CD4-positive, alpha-beta T cell treated with Interleukin-17A for 4 hours (primary cell): Measurements from ENCODE around the gene FER1L5.

ENCODE experiments used
- DNase-seq: peaks from one replicate; pipeline ENCODE4 v3.0.0-alpha.2; 2020; ENCODE audit warnings: mixed read lengths

The FER1L5 gene

GRCh38 chr2:96683972-96684820, 41.6 kb downstream of the FER1L5 start:
- DNase-seq = no peak

GRCh38 chr2:96684883-96685576, 42.5 kb downstream of the FER1L5 start:
- no peak for DNase-seq

GRCh38 chr2:96685577-96686459, 43.3 kb downstream of the FER1L5 start:
- no peak for DNase-seq

DNA sequence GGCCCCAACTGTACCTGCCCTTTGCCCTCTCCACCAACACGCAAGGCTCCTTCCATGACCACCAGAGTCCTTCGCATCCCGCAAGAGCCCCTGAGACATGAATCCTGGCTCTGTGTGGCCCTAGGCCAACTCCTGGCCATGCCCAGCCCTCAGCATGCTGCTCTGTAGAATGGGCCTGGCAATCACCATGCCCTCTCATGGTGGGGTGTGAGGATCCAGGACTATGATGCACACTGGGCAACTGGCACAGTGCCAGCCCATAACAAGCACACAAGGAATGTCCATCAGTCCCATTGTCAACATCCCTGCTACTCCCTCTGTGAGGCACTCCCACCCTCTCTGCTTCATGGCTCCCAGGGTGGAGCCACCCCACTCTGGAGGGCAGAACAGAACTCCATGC, 44.7 kb downstream of the FER1L5 start:
- no peak for DNase-seq

DNA sequence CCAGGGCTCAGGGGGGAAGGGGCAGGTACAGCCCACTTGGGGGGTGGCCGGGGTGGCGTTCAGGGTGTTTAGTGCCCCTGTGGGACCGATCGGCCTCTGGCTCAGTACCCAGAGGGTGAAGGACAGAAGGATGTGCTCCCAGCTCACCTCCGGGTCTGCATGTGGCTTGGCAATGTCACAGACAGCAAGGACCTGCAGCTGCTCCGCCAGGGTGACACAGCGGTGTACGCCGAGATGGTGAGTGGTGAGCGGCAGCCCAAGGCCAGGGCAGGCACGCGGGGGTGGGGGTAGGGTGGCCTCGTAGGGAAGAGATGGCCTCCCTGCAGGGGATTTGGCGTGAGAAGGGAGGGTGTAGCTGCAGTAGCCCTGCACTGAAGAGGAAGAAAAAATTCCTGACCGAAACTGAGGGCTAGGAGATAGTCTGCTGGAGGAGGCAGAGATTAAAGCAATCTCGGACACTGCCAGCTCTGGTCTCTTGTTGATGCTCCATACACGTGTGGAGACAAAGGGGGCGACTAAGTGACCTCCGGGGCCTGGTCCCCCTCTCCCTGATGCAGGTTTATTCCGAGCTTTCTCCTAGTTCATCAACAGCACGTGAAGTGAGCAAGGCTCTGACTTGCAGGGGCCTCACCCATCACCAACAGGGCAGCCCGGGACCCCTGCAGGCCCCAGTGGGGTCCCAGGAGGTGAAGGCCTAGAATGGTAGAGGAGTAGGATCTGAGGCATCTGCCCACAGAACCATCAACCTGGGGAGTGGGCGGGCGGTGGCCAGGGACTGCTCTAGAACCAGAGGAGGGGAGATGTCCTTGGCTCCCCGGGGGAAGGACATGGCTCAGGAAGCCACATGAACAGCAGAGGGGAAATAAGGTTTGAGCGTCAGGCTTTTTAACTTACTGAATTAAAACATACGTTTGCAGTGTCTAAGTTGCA, 45.4 kb downstream of the FER1L5 start:
- no peak for DNase-seq

DNA sequence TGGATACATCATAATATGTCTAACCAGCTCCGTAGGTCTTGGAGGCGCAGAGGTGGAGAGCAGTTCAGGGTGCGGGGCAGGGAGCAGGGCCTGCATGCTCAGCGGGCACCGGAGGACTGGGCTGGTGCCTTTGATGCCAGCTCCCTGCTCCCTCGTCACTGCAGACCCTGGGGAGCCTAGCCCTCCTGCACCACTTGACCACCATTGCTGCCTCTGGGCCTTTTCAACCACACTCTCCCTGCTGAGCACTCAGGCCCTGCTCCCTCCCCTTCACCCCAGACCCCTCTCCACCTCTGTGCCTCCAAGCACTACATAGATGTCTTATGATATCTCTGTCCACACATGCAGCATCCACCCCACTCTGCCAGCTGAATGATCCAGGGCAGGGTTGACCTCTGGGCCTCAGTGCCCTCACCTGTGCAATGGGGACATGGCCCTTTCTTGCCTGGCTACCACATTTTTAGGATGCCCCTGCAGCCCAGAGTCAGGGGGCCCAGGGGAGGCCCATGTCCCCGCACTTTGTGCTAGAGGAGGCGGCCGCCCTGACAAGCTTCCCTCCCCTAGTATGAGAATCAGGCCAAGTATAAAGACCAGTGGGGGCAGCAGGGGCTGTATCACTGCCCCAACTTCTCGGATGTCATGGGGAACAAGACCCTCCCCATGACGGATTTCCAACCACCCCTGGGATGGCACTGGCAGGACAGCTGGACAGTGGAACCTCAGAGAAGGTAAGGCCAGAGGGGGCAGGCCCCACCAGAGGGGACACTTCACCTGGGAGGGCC, 46.3 kb downstream of the FER1L5 start:
- no peak for DNase-seq

DNA sequence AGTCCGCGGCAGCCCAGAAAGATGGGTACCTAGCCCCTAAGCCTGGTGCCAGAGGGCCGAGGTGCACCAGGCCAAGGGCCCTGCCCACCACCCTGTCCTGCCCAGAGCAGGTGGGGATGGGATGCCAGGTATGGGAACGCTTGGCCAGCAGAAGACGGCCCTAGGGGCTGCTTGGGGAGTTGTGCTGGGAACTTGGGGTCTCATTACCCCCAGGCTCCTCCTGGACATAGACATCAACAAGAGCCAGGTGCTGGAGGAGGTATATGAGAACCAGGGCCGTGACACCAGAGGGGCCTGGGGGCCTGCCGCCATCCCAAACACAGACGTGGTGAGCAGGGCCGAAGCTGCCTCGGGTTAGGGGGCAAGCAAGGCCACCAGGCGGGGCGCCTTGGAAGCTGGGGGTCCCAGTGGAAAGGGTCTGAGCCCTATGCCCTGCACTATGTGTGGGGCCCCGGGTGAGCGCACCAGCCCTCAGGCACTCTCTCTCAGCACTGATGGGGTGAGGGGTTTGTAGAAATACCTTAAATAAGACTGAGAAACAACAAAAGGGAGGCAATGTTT, 46.9 kb downstream of the FER1L5 start:
- no peak for DNase-seq

- no peak for DNase-seq
Measured at GRCh38 chr2:96690306-96691021, 47.9 kb downstream of the FER1L5 start.

DNA sequence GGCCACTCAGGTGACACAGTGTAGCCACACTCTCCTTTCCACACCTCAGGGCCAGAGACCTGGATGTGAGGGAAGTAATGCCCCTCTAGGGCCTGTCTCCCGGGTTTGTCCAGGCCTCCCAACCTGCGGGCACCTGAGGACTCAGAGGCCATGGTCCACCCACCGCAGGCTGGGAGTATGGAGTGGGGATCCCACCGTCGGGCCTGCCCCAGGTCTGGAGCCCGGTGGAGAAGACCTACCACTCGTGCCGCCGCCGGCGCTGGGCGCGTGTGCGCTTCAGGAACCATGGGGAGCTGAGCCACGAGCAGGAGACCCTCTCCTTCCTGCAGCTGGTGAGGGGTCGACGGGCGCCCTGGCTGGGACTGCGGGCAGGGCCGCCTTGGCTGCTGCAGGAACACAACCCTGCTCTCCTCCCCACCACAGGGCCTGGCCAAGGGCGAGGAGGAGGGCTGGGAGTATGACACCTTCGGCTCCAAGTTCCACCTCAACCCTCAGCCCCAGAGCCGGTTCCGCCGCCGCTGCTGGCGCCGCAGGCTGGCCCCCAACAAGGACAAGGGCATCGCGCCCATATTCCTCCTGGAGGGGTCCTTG, 48.6 kb downstream of the FER1L5 start:
- no peak for DNase-seq

- no peak for DNase-seq
Measured at GRCh38 chr2:96692094-96692971, 49.8 kb downstream of the FER1L5 start.

DNA sequence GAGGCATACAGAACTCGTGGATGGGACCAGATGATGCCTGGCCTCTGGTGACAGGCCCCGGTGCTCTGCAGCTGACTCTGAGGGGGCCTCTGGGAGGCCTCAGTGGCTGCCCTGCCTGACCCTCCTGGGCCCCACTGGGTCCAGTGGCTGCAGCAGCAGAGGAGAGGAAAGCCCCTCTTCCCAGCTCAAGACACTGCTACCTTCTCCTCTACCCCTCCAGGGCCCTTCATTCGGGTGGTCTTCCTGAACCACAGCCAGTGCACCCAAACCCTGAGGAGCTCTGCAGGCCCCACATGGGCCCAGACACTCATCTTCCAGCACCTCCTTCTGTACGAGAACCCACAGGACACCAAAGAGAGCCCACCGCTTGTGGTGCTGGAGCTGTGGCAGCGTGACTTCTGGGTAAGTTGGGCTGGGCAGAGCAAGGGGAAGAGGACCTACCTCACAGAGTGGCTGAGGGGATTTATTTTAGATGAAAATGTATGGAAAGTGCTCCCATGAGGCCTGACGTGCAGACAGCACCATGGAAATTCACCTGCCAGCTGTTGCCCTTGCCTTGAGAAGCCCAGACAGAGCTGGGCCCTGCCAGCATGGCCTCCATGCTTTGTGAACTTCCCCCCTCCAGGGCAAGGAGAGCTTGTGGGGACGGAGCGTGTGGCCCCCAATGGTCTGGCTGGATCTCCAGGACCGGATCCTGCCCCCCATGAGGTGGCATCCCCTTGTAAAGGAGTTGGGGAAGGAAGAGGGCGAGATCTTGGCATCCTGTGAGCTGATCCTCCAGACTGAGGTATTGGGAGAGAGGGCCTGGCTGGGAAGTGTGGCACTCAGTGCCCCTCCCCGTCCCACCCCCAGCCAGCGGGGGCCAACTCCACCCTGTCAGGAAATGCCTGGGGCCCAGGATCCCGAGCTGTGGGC, 51.0 kb downstream of the FER1L5 start:
- DNase-seq = no peak

GRCh38 chr2:96694279-96694678, 51.7 kb downstream of the FER1L5 start:
- DNase-seq = no peak

DNA sequence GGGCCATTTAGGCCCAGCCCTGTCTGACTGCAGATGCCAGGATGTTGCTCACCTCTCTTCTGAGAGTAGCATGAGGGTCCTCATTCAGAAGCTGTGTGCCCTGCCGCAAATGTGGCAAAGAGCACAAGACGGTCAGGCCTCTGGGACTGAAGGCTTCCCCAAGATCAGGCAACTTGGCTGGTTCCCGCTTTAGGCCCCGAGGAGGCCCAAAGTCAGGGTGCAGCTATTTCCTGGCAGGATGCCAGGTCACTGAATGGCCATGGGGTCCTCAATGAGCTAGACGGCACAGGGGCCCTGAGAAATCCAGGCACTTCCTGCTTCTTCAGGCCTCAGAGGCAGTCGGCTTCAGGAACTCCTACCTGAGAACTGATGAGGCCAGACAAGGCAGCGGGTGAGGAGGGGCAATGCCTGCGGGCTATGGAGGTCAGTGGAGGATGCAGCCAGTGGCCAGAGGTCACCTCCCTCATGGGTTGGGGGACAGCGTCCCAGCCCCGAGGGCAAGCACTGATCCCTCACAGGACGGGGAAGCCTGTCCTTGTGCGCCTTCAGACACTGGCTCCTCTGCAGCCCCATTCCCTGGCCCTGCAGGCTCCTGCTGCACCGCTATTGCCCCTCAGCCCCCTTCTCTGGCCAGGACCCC, 52.4 kb downstream of the FER1L5 start:
- DNase-seq = no peak

DNA sequence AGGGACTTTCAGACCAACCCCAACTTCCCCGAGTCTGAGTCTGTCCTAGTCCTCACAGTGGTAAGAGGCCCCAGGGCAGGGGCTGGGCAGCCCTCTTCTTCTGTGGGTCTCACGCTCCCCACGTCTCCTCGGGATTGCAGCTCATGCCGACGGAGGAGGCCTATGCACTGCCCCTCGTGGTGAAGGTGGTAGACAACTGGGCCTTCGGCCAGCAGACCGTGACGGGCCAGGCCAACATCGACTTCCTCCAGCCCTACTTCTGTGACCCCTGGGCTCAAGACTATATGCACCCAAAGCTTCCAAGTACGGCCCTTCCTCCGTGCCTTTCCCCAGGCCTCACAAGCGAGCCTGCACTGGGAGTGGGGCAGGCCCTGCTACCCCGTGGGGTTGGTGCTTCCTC, 53.0 kb downstream of the FER1L5 start:
- DNase-seq = no peak

GRCh38 chr2:96697476-96697875, 54.9 kb downstream of the FER1L5 start:
- DNase-seq = no peak

DNA sequence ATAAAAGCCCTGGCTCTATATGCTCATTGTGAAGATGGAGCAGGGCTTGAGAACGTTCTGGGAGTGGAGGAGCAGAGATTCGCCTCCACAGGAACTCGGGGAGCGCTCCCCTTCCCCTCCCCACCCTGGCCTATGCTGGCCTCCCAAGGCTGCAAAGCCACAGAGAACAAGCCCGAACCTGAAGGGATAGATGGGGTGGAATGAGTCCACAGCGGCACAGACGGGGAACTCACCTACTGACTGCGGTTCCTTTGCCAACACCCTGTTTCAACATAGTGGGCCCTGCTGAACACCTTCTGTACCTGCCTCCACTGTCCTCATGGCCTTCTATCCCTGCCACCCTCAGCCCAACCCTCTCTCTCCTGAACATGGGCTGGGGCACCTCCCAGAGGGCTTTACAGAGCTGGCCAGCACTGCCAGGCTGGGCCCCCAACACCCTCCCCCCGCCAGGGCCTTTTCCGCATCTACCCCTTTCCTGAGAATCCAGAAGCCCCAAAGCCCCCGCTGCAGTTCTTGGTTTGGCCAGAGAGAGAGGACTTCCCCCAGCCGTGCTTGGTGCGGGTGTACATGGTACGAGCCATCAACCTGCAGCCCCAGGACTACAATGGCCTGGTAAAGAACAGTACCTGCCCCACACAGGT, 55.8 kb downstream of the FER1L5 start:
- no peak for DNase-seq

DNA sequence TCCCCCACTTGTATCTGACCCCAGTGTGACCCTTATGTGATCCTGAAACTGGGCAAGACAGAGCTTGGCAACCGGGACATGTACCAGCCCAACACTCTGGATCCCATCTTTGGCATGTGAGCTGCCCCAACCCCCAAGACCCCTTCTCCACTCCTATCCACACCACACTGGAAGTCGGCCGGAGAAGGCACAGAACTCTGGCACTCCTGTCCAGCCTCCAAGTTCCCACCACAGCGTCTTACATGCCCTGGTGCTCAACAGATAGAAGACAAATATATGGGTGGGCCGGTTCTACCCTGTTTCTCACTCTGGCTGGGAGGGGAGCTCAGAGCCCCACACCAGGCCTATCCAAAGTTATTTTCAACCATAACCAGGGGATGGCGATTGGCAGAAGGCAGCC, 56.5 kb downstream of the FER1L5 start:
- no peak for DNase-seq
